DMS53 (cell line): ENCODE results near the gene BDKRB2.

Source experiments
- DNase-seq: peaks from one replicate; lab custom pipeline; 2025; lab: John Stamatoyannopoulos, UW

BDKRB2 gene

DNA sequence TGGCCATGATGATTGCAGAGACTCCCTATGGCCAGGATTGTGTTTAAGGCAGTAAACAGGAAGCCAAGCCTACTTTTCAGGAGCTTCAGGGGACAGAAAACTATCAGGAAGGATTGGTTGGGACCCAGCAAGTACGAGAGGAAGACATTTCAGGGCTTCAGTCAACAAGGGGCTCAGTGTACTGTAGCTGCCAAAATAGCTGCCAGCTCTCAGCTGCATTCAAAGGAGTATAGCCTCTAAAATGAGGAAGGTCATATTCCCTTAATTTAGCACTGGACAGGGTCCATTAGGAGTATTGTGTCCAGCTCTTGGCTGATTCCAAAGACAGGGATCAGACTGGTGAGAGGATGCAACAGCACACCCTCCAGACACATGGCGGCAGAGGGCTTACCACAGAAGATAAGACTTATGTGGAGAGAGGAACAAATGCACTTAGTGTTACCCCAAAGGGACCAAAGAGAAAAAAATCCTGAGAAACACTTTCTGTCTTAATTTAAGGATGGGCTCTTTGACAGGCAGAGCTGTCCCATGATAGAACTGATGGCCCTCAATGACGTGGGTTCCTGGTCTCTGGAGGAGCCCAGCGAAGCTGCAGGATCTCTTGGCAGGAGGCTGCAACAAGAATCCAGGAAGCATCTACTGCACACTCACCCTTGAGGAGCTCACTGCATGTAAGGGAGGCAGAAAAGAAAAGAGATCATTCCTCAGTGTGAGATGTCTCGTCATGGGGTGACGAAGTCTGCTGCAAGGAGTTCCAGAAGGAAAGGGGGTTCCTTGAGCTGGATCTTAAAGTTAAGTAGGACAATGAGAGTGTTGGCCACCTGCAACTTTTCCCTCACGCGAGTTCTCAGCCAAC, 66.2 kb downstream of the BDKRB2 start:
- DNase-seq, result no peak

GRCh38 chr14:96271421-96271762, 66.8 kb downstream of the BDKRB2 start:
- DNase-seq, result no peak

DNA sequence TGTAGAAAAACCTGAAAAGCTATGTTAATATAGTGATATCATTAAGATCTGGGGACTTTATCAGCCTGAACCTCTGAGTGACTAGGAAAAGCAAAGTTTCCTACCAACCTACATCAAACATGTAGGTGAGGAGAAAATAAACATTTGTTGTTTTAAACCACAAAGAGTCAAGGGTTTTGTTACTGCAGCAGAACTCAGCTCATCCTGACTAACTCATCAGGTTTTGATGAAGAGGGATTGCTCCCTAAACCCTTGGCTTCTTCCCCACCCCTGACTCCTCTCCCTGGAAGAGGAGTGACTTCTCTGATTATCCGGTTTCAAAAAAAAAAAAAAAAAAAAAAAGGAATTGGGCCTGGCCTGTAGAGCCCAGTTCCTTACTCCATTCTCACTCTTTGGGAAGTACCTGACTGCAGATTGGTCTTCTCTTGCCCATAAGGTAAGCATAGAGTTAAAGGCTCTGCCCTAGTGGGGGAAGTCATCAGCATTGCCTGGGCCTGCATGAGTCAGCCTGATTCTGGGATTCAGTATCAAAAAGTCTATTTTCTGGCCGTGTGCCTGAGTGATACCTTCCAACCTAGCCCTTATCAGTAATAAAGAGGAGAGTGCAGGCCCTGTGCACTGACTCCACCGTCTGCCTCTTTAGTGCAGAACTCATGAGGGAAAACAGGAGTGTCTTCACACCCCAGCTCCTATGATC, 68.3 kb downstream of the BDKRB2 start:
- no peak for DNase-seq

DNA sequence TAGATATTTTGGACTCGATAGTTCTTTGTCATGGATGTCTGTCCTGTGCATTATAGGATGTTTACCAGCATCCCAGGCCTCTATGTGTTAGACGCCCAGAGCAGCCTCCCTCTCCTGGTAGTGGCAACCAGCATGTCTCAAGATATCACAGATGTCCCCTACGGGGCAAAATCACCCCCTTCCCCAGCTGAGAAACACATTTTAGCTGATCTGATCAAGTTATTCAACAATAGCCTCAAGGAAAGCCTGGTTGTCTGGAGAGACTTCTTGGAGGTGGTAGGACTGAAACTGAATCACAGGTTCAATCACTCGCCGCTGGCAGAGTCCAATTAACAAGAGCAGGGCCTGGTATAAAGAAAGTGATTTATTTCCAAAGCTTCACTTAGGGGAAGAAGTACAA, 69.0 kb downstream of the BDKRB2 start:
- DNase-seq, result no peak

DNA sequence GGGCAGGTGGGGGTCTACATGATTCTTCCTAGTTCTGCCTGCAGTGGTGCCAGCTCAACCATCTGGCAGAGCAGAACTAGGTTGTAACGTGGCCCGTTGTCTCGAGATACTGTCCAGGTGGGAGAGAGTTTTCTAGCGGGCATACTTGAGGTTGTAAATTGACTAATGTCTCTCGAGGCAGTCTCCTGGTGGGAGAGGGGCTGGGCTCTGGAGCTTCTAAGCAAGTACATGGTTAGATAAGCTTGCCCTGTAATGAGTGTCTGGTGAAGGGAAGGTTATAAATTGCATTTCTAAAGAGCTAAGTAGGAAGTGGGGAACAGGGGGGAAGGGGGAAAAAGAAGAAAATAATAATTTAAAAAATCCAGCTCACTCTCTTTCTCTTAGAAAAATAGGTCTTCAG, 69.5 kb downstream of the BDKRB2 start:
- no peak for DNase-seq

- no peak for DNase-seq
These were observed 69.9 kb downstream of the BDKRB2 start for GRCh38 chr14:96274543-96274942.

GRCh38 chr14:96275177-96276112, 70.8 kb downstream of the BDKRB2 start:
- peak; percentile 72 for DNase-seq

DNA sequence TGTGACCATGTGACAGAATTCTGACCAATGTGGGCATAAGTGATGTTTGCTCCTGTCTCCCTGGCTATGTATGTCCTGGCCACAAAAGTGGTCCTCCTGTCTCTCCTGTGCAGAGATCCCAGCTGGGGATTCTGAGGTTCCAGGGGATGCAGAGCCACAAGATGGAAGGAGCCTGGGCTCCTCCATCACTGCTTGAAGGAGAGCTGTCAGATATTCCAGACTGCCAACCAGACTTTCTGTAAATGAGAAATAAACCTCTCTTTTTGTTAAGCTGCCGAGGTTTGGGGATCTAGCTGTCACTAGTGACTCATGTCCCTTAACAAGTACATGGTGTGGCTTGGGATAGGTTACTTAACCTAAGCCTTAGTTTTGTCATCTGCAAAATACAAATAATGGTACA, 73.3 kb downstream of the BDKRB2 start:
- DNase-seq, result no peak

- no peak for DNase-seq
These were observed 74.9 kb downstream of the BDKRB2 start for GRCh38 chr14:96279564-96279963.

- DNase-seq, result no peak
These were observed 75.5 kb downstream of the BDKRB2 start for GRCh38 chr14:96280104-96280503.

GRCh38 chr14:96281486-96281885, 76.8 kb downstream of the BDKRB2 start:
- DNase-seq, result peak; percentile 56

- DNase-seq, result no peak
These were observed 79.4 kb downstream of the BDKRB2 start for GRCh38 chr14:96284008-96284407.

GRCh38 chr14:96284430-96284829, 79.8 kb downstream of the BDKRB2 start:
- DNase-seq, result no peak

GRCh38 chr14:96285667-96286066, 81.0 kb downstream of the BDKRB2 start:
- DNase-seq, result no peak

DNA sequence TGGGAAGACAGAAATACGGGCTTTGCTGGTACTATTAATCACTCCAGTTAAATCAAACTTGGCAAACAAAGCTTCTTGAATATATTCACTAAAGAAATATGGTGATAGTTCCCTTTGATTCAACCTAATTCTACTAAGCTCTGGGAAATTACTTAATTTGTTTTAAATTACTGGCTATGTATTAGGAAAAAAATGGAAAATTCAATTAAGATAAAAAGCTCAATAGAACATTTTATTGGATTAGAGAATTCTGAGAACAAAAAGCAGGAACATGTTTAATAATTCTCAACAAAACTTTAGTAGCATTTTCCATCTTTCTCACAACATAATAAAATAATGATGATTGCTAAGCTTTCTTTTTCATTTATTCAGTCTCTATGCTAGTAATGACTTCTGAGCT, 81.6 kb downstream of the BDKRB2 start:
- no peak for DNase-seq

DNA sequence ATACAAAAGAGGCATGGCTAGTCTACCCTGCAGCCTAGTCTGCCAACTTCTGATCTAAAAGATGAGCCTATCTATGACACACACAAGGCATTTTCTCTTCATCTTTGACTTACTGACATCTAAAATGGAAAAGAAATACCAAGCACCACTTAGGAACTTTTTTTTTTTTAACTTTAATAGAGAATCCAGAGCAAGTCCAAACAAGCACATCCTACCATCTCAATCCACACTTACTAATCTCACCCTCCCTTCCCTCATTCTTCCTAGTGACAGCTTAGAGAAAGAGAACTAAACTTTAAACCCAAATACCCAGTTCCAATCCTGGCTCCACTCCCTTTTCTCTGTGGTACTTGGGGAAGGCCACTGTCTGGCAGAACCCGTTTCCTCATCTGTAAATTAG, 83.2 kb downstream of the BDKRB2 start:
- DNase-seq, result no peak
